ENCODE measurements around the gene DPYD.

DPYD gene

GRCh38 chr1:97271916-97272788 lies 648.7 kb downstream of the DPYD start:
- FAIRE-seq (peak; percentile 61), DNase-seq (ENCODE audit: insufficient read length, low spot score) (no peak)
- TF ChIP-seq CTCF (IDR thresholded peaks at IDR 0.05; ENCODE audit: insufficient read depth, missing control alignments): no peak

GRCh38 chr1:97270508-97271307 lies 650.1 kb downstream of the DPYD start:
- FAIRE-seq: no peak
- no peak for DNase-seq (ENCODE audit: insufficient read length, low spot score)
- TF ChIP-seq CTCF (IDR thresholded peaks at IDR 0.05; ENCODE audit: insufficient read depth, missing control alignments): no peak

- DNase-seq (ENCODE audit: insufficient read length, low spot score): no peak
- TF ChIP-seq CTCF (IDR thresholded peaks at IDR 0.05; ENCODE audit: insufficient read depth, missing control alignments): no peak
- no peak for FAIRE-seq
Observed at GRCh38 chr1:97265630-97266029, 655.2 kb downstream of the DPYD start.

GRCh38 chr1:97262842-97263241 lies 658.0 kb downstream of the DPYD start:
- FAIRE-seq (no peak), DNase-seq (ENCODE audit: insufficient read length, low spot score) (no peak)
- TF ChIP-seq CTCF (IDR thresholded peaks at IDR 0.05; ENCODE audit: insufficient read depth, missing control alignments): no peak

GRCh38 chr1:97258597-97258996 lies 662.2 kb downstream of the DPYD start:
- TF ChIP-seq CTCF (IDR thresholded peaks at IDR 0.05; ENCODE audit: insufficient read depth, missing control alignments): no peak
- FAIRE-seq: no peak
- no peak for DNase-seq (ENCODE audit: insufficient read length, low spot score)

GRCh38 chr1:97254731-97255463 lies 665.9 kb downstream of the DPYD start:
- no peak for DNase-seq (ENCODE audit: insufficient read length, low spot score)
- no peak for FAIRE-seq

More at GRCh38 chr1:97254731-97255463, 665.9 kb downstream of the DPYD start:
- TF ChIP-seq CTCF (IDR thresholded peaks at IDR 0.05; ENCODE audit: insufficient read depth, missing control alignments): no peak
